ENCODE results near the gene AXIN2. TPM values are rescaled to one million over a fixed set of nuclear protein-coding genes. Genes with fewer than 3 reads are reported as not detected.

Gene AXIN2
- polyA plus RNA-seq, 3 donors: 0.10 TPM; not detected in 2

GRCh38 chr17:65559461-65559803 lies 2.0 kb downstream of the AXIN2 start:
- WGBS (ENCODE audit: insufficient coverage): under 1% methylated on average over 13 of the region's 13 CpGs
- no peaks in the 10 kb centered on the region for H3K79me2 ChIP-seq (ENCODE audit: insufficient read depth, low read length)
- H4K20me1 ChIP-seq (ENCODE audit: insufficient read depth, low read length): no peaks in the 10 kb centered on the region
- peaks cover 0 to 5% of the 10 kb centered on the region in 2 donors for H3K36me3 Mint-ChIP-seq
- peaks cover 6 to 18% of the 10 kb centered on the region in 2 donors for H3K4me1 ChIP-seq (ENCODE audit: control insufficient read depth in 1 of 2, insufficient read depth in 2 of 2, low read length in 2 of 2)
- H3K27me3 Mint-ChIP-seq (ENCODE audit: low read depth in 3 of 3): peaks cover 18 to 36% (median 31%) of the 10 kb centered on the region in 3 donors
- H3K9me3 Mint-ChIP-seq: peaks cover 3 to 14% (median 9%) of the 10 kb centered on the region in 7 donors
- DNase-seq: no peak
- H3K9me3 ChIP-seq (replicated peaks in 1 of 2; ENCODE audit: control insufficient read depth in 1 of 2, insufficient read depth in 1 of 2, low read length in 2 of 2): peaks cover 0 to 18% of the 10 kb centered on the region in 2 donors
- H3K27me3 ChIP-seq (ENCODE audit: control insufficient read depth in 2 of 2, insufficient read depth in 2 of 2, low read length in 2 of 2): peaks cover 43 to 61% of the 10 kb centered on the region in 2 donors
- peak overlapping the region in 1 of 3 experiments; percentile 74 for H3K4me3 ChIP-seq (replicated peaks in 1 of 3; ENCODE audit: low read depth in 2 of 3, low read length in 3 of 3)
- H3K4me1 Mint-ChIP-seq: peaks cover 9% of the 10 kb centered on the region
- intact Hi-C loops (cut with micrococcal nuclease): no loop called here
- no peaks in the 10 kb centered on the region for H3K36me3 ChIP-seq (replicated peaks in 1 of 2; ENCODE audit: control insufficient read depth in 1 of 2, insufficient read depth in 2 of 2, low read length in 2 of 2)
- H3K4me2 ChIP-seq (replicated peaks; ENCODE audit: extremely low read depth, low read length, poor library complexity, severe bottlenecking): peak overlapping the region; percentile 80
- H3K9ac ChIP-seq (ENCODE audit: insufficient read depth, low read length, poor library complexity, severe bottlenecking): no peak overlapping the region
- peak overlapping the region; percentile 61 for H2AFZ ChIP-seq (ENCODE audit: insufficient read depth, low read depth, low read length, poor library complexity, severe bottlenecking)
- no peak overlapping the region for H3K27ac Mint-ChIP-seq
- H3K4me3 Mint-ChIP-seq: peak overlapping the region; percentile 59 to 86
- TF ChIP-seq CTCF (IDR thresholded peaks at IDR 0.05): no peak
- no peak overlapping the region for H3K27ac ChIP-seq (ENCODE audit: low read depth in 1 of 2, low read length in 2 of 2)

- Histone ChIP-seq H3K9me3 (replicated peaks in 1 of 2; ENCODE audit: control insufficient read depth in 1 of 2, insufficient read depth in 1 of 2, low read length in 2 of 2) (peaks cover 0 to 18% of the 10 kb centered on the region in 2 donors), H3K9ac (ENCODE audit: insufficient read depth, low read length, poor library complexity, severe bottlenecking) (no peak overlapping the region), H3K27me3 (ENCODE audit: control insufficient read depth in 2 of 2, insufficient read depth in 2 of 2, low read length in 2 of 2) (peaks cover 43 to 61% of the 10 kb centered on the region in 2 donors), H3K79me2 (ENCODE audit: insufficient read depth, low read length) (no peaks in the 10 kb centered on the region), H3K4me1 (ENCODE audit: control insufficient read depth in 1 of 2, insufficient read depth in 2 of 2, low read length in 2 of 2) (peaks cover 6 to 18% of the 10 kb centered on the region in 2 donors), H3K36me3 (replicated peaks in 1 of 2; ENCODE audit: control insufficient read depth in 1 of 2, insufficient read depth in 2 of 2, low read length in 2 of 2) (no peaks in the 10 kb centered on the region), H3K4me3 (replicated peaks in 1 of 3; ENCODE audit: low read depth in 2 of 3, low read length in 3 of 3) (no peak overlapping the region), H3K27ac (ENCODE audit: low read depth in 1 of 2, low read length in 2 of 2) (no peak overlapping the region), H2AFZ (ENCODE audit: insufficient read depth, low read depth, low read length, poor library complexity, severe bottlenecking) (no peak overlapping the region), H4K20me1 (ENCODE audit: insufficient read depth, low read length) (no peaks in the 10 kb centered on the region), H3K4me2 (replicated peaks; ENCODE audit: extremely low read depth, low read length, poor library complexity, severe bottlenecking) (no peak overlapping the region)
- Mint-ChIP-seq H3K36me3 (peaks cover 0 to 5% of the 10 kb centered on the region in 2 donors), H3K4me3 (peak overlapping the region; percentile 59 to 86), H3K27me3 (ENCODE audit: low read depth in 3 of 3) (peaks cover 21 to 33% (median 27%) of the 10 kb centered on the region in 3 donors), H3K9me3 (peaks cover 3 to 14% (median 9%) of the 10 kb centered on the region in 7 donors), H3K4me1 (peaks cover 9% of the 10 kb centered on the region), H3K27ac (no peak overlapping the region)
- TF ChIP-seq CTCF (IDR thresholded peaks at IDR 0.05): no peak
- 4% methylated on average over 15 of the region's 29 CpGs for WGBS (ENCODE audit: insufficient coverage)
- intact Hi-C loops (cut with micrococcal nuclease): no loop called here
- no peak for DNase-seq
These were observed 2.6 kb downstream of the AXIN2 start for GRCh38 chr17:65558683-65559460.
